Endodermal cell (in vitro differentiated cells): ENCODE data around the gene SGSM2. TPM values are rescaled to one million over a fixed set of nuclear protein-coding genes. Genes with fewer than 3 reads are reported as not detected.

Experiments
- DNase-seq: peaks from one replicate; pipeline ENCODE4 v3.0.0-alpha.2; 2017
- H3K27ac ChIP-seq: 2 replicates; pipeline ENCODE4 v1.5.1; 2013; ENCODE audit warnings: mild to moderate bottlenecking, low read depth, low read length, moderate library complexity
- H3K27me3 ChIP-seq: 2 replicates; pipeline ENCODE4 v1.6.1; 2013; ENCODE audit warnings: mild to moderate bottlenecking, low read length, moderate library complexity; ENCODE audit not compliant: insufficient read depth, control insufficient read depth, poor library complexity, severe bottlenecking
- H3K36me3 ChIP-seq: 2 replicates; pipeline ENCODE4 v1.7.0; 2013; ENCODE audit warnings: mild to moderate bottlenecking, low read length, moderate library complexity; ENCODE audit not compliant: control insufficient read depth, insufficient read depth
- H3K4me1 ChIP-seq: one replicate; pipeline ENCODE4 v1.7.0; 2013; ENCODE audit warnings: low read length; ENCODE audit not compliant: control insufficient read depth, insufficient read depth
- H3K4me3 ChIP-seq: 2 replicates; pipeline ENCODE4 v1.5.1; 2013; ENCODE audit warnings: mild to moderate bottlenecking, low read length, moderate library complexity
- H3K9ac ChIP-seq: 2 replicates; pipeline ENCODE4 v1.6.1; 2013; ENCODE audit warnings: mild to moderate bottlenecking, low read length, moderate library complexity; ENCODE audit not compliant: poor library complexity, severe bottlenecking; ENCODE audit errors: extremely low read depth
- H3K9me3 ChIP-seq: 2 replicates; pipeline ENCODE4 v1.6.1; 2013; ENCODE audit warnings: mild to moderate bottlenecking, low read length, moderate library complexity; ENCODE audit not compliant: control insufficient read depth
- H3K27ac Mint-ChIP-seq: 2 replicates; pipeline ENCODE4 v1.8.0; 2020; ENCODE audit warnings: mixed read lengths
- H3K27me3 Mint-ChIP-seq: 2 replicates; pipeline ENCODE4 v1.8.0; 2021; ENCODE audit warnings: mild to moderate bottlenecking, mixed read lengths; ENCODE audit not compliant: insufficient read depth
- H3K36me3 Mint-ChIP-seq: 2 replicates; pipeline ENCODE4 v1.8.0; 2020; ENCODE audit warnings: low read depth, mixed read lengths
- H3K4me1 Mint-ChIP-seq: 2 replicates; pipeline ENCODE4 v1.8.0; 2020; ENCODE audit warnings: mixed read lengths
- H3K4me3 Mint-ChIP-seq: 2 replicates; pipeline ENCODE4 v1.8.0; 2020; ENCODE audit warnings: mild to moderate bottlenecking, moderate library complexity, mixed read lengths
- H3K9me3 Mint-ChIP-seq: 2 replicates; pipeline ENCODE4 v1.8.0; 2020; ENCODE audit warnings: mild to moderate bottlenecking, mixed read lengths
- CTCF ChIP-seq: fragments of 200-600 bp; sonication (generic); conservative IDR thresholded peaks from 2 replicates; pipeline ENCODE4 v1.5.0; 2021; ENCODE audit warnings: antibody characterized with exemption, mild to moderate bottlenecking
- WGBS, 2 experiments: methylation state at CpG; one replicate each; pipeline versions ENCODE4 v1.1.5 to v1.1.7; 2013; ENCODE audit warnings: missing lambda C conversion rate in 2 of 2, mixed read lengths in 1 of 2; ENCODE audit not compliant: insufficient coverage in 1 of 2, insufficient read length in 1 of 2; 5-methylcytosine and 5-hydroxymethylcytosine counted together
- total RNA-seq, 2 donors: library from RNA; stranded (reverse); fragmentation: NEBNext Ultra II Directional in 1 of 2; extraction: Animal tissue kit (Norgen Biotek cat#: 25700) in 1 of 2; gene quantifications; 2 replicates in 1 of 2; 3 replicates in 1 of 2; pipeline ENCODE4 v1.2.1, GENCODE V29; 2021

SGSM2 gene
- total RNA-seq, 2 donors from 2014 or later, result 62.5 to 77.3 TPM

- Mint-ChIP-seq H3K36me3 (peaks cover 34% of the 10 kb centered on the region), H3K27me3 (no peaks in the 10 kb centered on the region), H3K4me3 (no peak overlapping the region), H3K27ac (no peak overlapping the region), H3K9me3 (no peaks in the 10 kb centered on the region), H3K4me1 (peaks cover 12% of the 10 kb centered on the region)
- 94 to 98% methylated on average over 6 to 8 of the region's 8 CpGs for WGBS, 2 experiments
- Histone ChIP-seq H3K4me3 (no peak overlapping the region), H3K9me3 (no peaks in the 10 kb centered on the region), H3K27me3 (no peaks in the 10 kb centered on the region), H3K27ac (no peak overlapping the region), H3K9ac (no peak overlapping the region), H3K36me3 (peaks cover 22% of the 10 kb centered on the region), H3K4me1 (peaks cover 5% of the 10 kb centered on the region)
- TF ChIP-seq CTCF, result no peak
- DNase-seq, result no peak
These were observed 9.2 kb downstream of the SGSM2 start for GRCh38 chr17:2346475-2346874.

DNA sequence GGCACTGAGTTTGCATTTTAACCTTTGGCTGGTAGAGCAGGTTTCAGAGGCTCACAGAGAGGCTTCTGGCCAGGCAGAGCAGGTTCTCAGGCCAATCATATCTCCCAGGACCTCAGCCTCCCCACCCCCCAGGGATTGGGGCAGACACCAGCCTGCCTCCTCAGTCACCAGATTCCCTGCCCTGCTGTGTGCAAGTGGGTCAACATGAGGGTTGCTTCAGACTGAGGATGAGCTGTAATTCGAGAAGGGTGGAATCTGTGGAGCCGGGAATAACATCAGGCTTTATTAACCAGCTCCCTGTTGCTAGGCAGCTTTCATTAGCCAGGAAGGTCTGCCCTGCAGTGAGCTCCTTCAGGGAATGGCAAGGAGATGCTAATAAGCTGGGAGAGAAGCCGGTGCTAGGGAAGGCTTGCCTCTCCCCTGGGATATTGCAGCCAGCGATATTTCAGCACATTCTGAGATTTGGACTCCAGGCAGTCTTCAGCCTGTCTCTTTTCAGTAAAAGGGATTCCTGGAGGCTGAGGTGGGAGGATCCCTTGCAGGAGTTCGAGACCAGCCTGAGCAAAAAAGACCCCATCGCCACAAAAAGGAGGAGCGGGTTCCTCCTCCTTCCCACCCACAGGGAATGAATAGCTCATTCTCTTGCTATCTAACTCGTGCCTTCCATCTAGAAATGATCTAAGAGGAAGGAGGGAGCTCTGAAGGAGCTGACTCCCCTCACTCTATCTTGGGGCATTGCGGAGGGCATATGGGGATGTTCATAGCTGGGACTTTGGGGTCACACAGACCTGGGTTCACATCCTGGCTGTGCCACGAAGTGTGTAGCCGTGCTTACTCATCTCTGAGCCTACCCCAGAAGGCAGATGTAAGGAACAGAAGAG, 10.7 kb downstream of the SGSM2 start:
- no peaks in the 10 kb centered on the region for H3K27me3 Mint-ChIP-seq
- peak overlapping the region; percentile 93 for H3K27ac Mint-ChIP-seq
- DNase-seq, result peak; percentile 99
- H3K36me3 ChIP-seq, result peaks cover 17% of the 10 kb centered on the region
- H3K9ac ChIP-seq, result peak overlapping the region; percentile 36
- WGBS, 2 experiments, result 33 to 34% methylated on average over 4 to 11 of the region's 11 CpGs
- peak overlapping the region; percentile 48 for H3K4me3 ChIP-seq
- no peaks in the 10 kb centered on the region for H3K27me3 ChIP-seq
- no peaks in the 10 kb centered on the region for H3K9me3 ChIP-seq
- peaks cover 12% of the 10 kb centered on the region for H3K4me1 Mint-ChIP-seq
- H3K4me1 ChIP-seq, result peaks cover 5% of the 10 kb centered on the region
- TF ChIP-seq CTCF, result no peak
- no peaks in the 10 kb centered on the region for H3K9me3 Mint-ChIP-seq
- H3K4me3 Mint-ChIP-seq, result peak overlapping the region; percentile 26
- peaks cover 28% of the 10 kb centered on the region for H3K36me3 Mint-ChIP-seq
- peak overlapping the region; percentile 91 for H3K27ac ChIP-seq

DNA sequence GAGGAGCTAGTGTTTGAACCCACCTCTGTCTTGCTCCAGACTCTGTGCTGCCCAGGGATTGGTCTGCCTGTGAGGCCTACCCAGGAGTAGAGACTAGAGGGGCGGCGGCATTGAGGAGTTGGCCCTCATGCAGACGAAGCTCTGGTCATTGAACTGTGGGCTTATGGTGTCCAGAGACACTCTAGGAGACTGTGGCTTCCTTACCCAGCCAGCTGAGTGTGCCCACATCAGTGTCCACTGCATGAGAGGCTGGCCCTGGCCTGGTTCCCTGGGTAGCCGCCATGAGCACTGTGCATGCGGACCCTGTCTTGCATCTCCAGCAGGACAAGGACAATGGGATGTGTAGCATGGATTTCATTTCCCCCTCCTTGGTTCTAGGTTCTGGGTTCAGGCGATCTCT, 14.0 kb downstream of the SGSM2 start:
- H3K27me3 Mint-ChIP-seq, result no peaks in the 10 kb centered on the region
- DNase-seq, result no peak
- no peaks in the 10 kb centered on the region for H3K9me3 Mint-ChIP-seq
- H3K4me3 ChIP-seq, result no peak overlapping the region
- no peaks in the 10 kb centered on the region for H3K36me3 ChIP-seq
- no peak for TF ChIP-seq CTCF
- H3K27ac Mint-ChIP-seq, result no peak overlapping the region
- WGBS, 2 experiments, result 95 to 100% methylated on average over 4 to 6 of the region's 6 CpGs
- no peaks in the 10 kb centered on the region for H3K27me3 ChIP-seq
- H3K9me3 ChIP-seq, result no peaks in the 10 kb centered on the region
- peaks cover 8% of the 10 kb centered on the region for H3K36me3 Mint-ChIP-seq
- no peak overlapping the region for H3K9ac ChIP-seq
- H3K27ac ChIP-seq, result no peak overlapping the region
- H3K4me3 Mint-ChIP-seq, result no peak overlapping the region
- H3K4me1 Mint-ChIP-seq, result peaks cover 12% of the 10 kb centered on the region
- peaks cover 5% of the 10 kb centered on the region for H3K4me1 ChIP-seq
